K562 (cell line): Measurements from ENCODE around the gene MMP2. TPM values are rescaled to one million over a fixed set of nuclear protein-coding genes. Genes with fewer than 3 reads are reported as not detected.

Experiments
- ATAC-seq: fragments of 200-7000 bp; cut with Tn5 transposase; 3 replicates; pipeline ENCODE4 v1.9.1; 2020; ENCODE audit warnings: moderate library complexity
- BruUV-seq: library from RNA; stranded (reverse); fragments of 400-500 nt; replicated peaks from 2 replicates; lab custom pipeline; 2021; lab: Mats Ljungman, UMichigan
- CTCF ChIA-PET: fragments of 300-600 bp; formaldehyde crosslinking; extraction: SDS; loops from one replicate; lab custom pipeline; 2021; ENCODE audit warnings: low intra/inter-chr PET ratio; lab: Yijun Ruan, JAX
- POLR2A ChIA-PET: fragments of 300-600, 350-650 bp; sonication (Branson Sonifier 250); formaldehyde crosslinking; extraction: SDS; loops from one replicate; lab custom pipeline; 2021; ENCODE audit warnings: antibody characterized with exemption, inconsistent platforms; lab: Yijun Ruan, JAX
- DNase-seq, 4 experiments: peaks; one replicate each; pipeline versions ENCODE4 v3.0.0 to v3.0.0-alpha.2; 2011 to 2018; ENCODE audit warnings: low spot score in 3 of 4, mixed read lengths in 3 of 4; ENCODE audit errors: extremely low read depth in 1 of 4
- FAIRE-seq: peaks from 2 replicates; lab custom pipeline; 2011; peaks lifted over from hg19 to GRCh38; lab: Jason Lieb, UNC
- H2AFZ ChIP-seq: 2 replicates; pipeline ENCODE4 v1.6.0; 2011; ENCODE audit warnings: low read depth, low read length, control low read depth, inconsistent platforms
- H3K27ac ChIP-seq: fragments of 200-600 bp; 3 replicates; pipeline ENCODE4 v1.8.0; 2011; ENCODE audit warnings: low read depth, mild to moderate bottlenecking, control low read depth, inconsistent platforms, low read length, moderate library complexity, mixed read lengths; ENCODE audit errors: extremely low read depth
- H3K27me3 ChIP-seq, 2 experiments: fragments of 300-600 bp in 1 of 2; 2 replicates in 1 of 2; 3 replicates in 1 of 2; pipeline versions ENCODE4 v1.6.0 to v1.8.0; 2011; ENCODE audit warnings: inconsistent platforms in 2 of 2, low read length in 2 of 2, mild to moderate bottlenecking in 1 of 2, mixed read lengths in 1 of 2, moderate library complexity in 1 of 2; ENCODE audit not compliant: control insufficient read depth in 2 of 2, insufficient read depth in 2 of 2
- H3K36me3 ChIP-seq: fragments of 300-600 bp; 3 replicates; pipeline ENCODE4 v1.8.0; 2011; ENCODE audit warnings: mild to moderate bottlenecking, low read length, inconsistent platforms; ENCODE audit not compliant: control insufficient read depth, insufficient read depth
- H3K4me1 ChIP-seq, 2 experiments: fragments of 200-600 bp in 1 of 2; replicated peaks in 1 of 2; 2 replicates in 1 of 2; 3 replicates in 1 of 2; pipeline versions ENCODE4 v1.5.1 to v1.8.0; 2011; ENCODE audit warnings: inconsistent platforms in 2 of 2, low read length in 2 of 2, mild to moderate bottlenecking in 1 of 2, mixed read lengths in 1 of 2, moderate library complexity in 1 of 2; ENCODE audit not compliant: control insufficient read depth in 2 of 2, insufficient read depth in 2 of 2
- H3K4me2 ChIP-seq: 2 replicates; pipeline ENCODE4 v1.6.1; 2011; ENCODE audit warnings: low read length, control low read depth, inconsistent platforms, mixed read lengths; ENCODE audit not compliant: insufficient read depth
- H3K4me3 ChIP-seq: fragments of 200-600 bp; sonication (generic), shearing (Covaris generic); 2 replicates; pipeline ENCODE4 v1.5.1; 2016; ENCODE audit warnings: control low read depth, inconsistent platforms
- H3K79me2 ChIP-seq: fragments of 200-600 bp; 3 replicates; pipeline ENCODE4 v1.8.0; 2011; ENCODE audit warnings: low read length, inconsistent platforms; ENCODE audit not compliant: control insufficient read depth, insufficient read depth
- H3K9ac ChIP-seq, 2 experiments: 2 replicates each; pipeline versions ENCODE4 v1.6.0 to v1.6.1; 2011; ENCODE audit warnings: low read depth in 2 of 2, low read length in 2 of 2, control low read depth in 1 of 2, inconsistent platforms in 1 of 2, mild to moderate bottlenecking in 1 of 2, mixed read lengths in 1 of 2; ENCODE audit not compliant: insufficient read depth in 1 of 2
- H3K9me1 ChIP-seq: one replicate; pipeline ENCODE4 v1.6.0; 2011; ENCODE audit warnings: inconsistent platforms, mild to moderate bottlenecking, low read length, moderate library complexity; ENCODE audit not compliant: control insufficient read depth, insufficient read depth
- H3K9me3 ChIP-seq: replicated peaks from 2 replicates; pipeline ENCODE4 v1.5.1; 2011; ENCODE audit warnings: low read depth, low read length, inconsistent platforms; ENCODE audit not compliant: control insufficient read depth, insufficient read depth
- H4K20me1 ChIP-seq: replicated peaks from 2 replicates; pipeline ENCODE4 v1.6.1; 2011; ENCODE audit warnings: low read length, inconsistent platforms, mixed read lengths; ENCODE audit not compliant: control insufficient read depth, insufficient read depth
- EHMT2 ChIP-seq: fragments of 450-650 bp; IDR thresholded peaks from 2 replicates; pipeline ENCODE4 v1.6.1; 2018; ENCODE audit warnings: antibody characterized with exemption
- RBM17 ChIP-seq: fragments of 200-400 bp; formaldehyde crosslinking; IDR thresholded peaks from 2 replicates; pipeline ENCODE4 v1.6.1; 2017; ENCODE audit warnings: low read depth, mild to moderate bottlenecking, low read length, borderline replicate concordance
- SMARCE1 ChIP-seq: fragments of 450-650 bp; IDR thresholded peaks from 2 replicates; pipeline ENCODE4 v1.7.1; 2016; ENCODE audit warnings: mild to moderate bottlenecking
- WGBS: fragments of 100-300 bp; shearing (Covaris generic); methylation state at CpG from one replicate; pipeline ENCODE4 v1.1.6; 2016; ENCODE audit warnings: low coverage, mixed read lengths; ENCODE audit not compliant: insufficient coverage; ENCODE audit errors: missing lambda C conversion rate; 5-methylcytosine and 5-hydroxymethylcytosine counted together
- in situ Hi-C: fragments of 300-500 bp; cut with MboI; formaldehyde crosslinking; loops from 4 replicates; pipeline ENCODE4 v1.15.0; 2018; ENCODE audit warnings: inconsistent platforms, mixed read lengths
- intact Hi-C: fragments of 100-400 bp; cut with micrococcal nuclease; formaldehyde crosslinking; loops from 2 replicates; pipeline ENCODE4 v1.14.2; 2022
- polyA plus RNA-seq, 8 experiments: library from polyadenylated mRNA; depleted of rRNA in 4 of 8; stranded (reverse) in 5 of 8; unstranded in 3 of 8; fragments of >200 nt; fragmentation: Nextera tagmentation in 2 of 8; fragmentation: Illumina TruSeq in 1 of 8; extraction: Ambion mirVana in 2 of 8; extraction: Trizol in 1 of 8; gene quantifications; 2 replicates each; pipeline versions ENCODE4 v1.2.1 to v1.2.3, GENCODE V29; 2011 to 2014; ENCODE audit warnings: inconsistent platforms in 1 of 8, missing spikeins in 1 of 8
- total RNA-seq, 7 experiments: library from RNA; depleted of rRNA in 6 of 7; stranded (reverse); fragments of >200 nt in 6 of 7; fragmentation: Illumina TruSeq in 2 of 7; extraction: Trizol in 2 of 7; gene quantifications; 2 replicates each; pipeline versions ENCODE4 v1.2.1 to v1.2.3, GENCODE V29; 2011 to 2021; ENCODE audit warnings: low replicate concordance in 1 of 7
- TF ChIP-seq, protein P1 (sequence below): fragments of 450-650 bp; formaldehyde crosslinking; IDR thresholded peaks from 2 replicates; pipeline ENCODE4 v1.4.0; 2022; ENCODE audit warnings: missing genetic modification characterization
- TF ChIP-seq, protein P2 (sequence below): sonication (generic); IDR thresholded peaks from 2 replicates; pipeline ENCODE4 v1.6.1; 2016

The MMP2 gene
- total and polyA plus RNA-seq, 9 of the 15 experiments (the other 6 are each of a cell fraction or from before 2014, with no cell fraction given) = 0.05 to 0.53 TPM; not detected in 7

DNA sequence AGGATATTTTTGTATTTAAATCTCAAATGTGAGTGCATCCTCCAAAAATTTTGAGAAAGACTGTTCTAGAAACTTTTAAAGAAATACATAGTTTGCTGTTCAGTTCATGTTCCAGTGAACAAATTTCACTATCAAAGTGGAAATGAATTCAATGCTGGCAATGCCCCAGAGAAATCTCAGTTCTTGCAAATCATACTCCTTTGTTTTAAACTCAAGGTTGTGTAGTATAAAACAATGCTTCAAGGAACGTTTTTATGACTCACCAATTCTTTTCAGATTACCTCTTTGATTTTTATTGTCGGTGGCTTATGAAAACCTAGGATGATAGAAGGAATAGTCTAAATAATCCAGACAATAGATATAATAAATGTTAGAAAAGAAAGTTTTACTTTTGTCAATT, 47.4 kb downstream of the MMP2 start:
- WGBS = 0% methylated on average over 2 of the region's 2 CpGs
- Histone ChIP-seq H3K9me3 (no peaks in the 10 kb centered on the region), H3K36me3 (no peaks in the 10 kb centered on the region), H3K4me1 (no peaks in the 10 kb centered on the region), H2AFZ (no peak overlapping the region), H3K27me3 (no peaks in the 10 kb centered on the region), H3K27ac (no peak overlapping the region), H3K4me2 (no peak overlapping the region), H4K20me1 (no peaks in the 10 kb centered on the region), H3K4me3 (no peak overlapping the region), H3K9me1 (no peaks in the 10 kb centered on the region), H3K79me2 (no peaks in the 10 kb centered on the region), H3K9ac (no peak overlapping the region)
- CTCF ChIA-PET = no interaction called here
- DNase-seq = no peak
- TF ChIP-seq, protein P1, sequence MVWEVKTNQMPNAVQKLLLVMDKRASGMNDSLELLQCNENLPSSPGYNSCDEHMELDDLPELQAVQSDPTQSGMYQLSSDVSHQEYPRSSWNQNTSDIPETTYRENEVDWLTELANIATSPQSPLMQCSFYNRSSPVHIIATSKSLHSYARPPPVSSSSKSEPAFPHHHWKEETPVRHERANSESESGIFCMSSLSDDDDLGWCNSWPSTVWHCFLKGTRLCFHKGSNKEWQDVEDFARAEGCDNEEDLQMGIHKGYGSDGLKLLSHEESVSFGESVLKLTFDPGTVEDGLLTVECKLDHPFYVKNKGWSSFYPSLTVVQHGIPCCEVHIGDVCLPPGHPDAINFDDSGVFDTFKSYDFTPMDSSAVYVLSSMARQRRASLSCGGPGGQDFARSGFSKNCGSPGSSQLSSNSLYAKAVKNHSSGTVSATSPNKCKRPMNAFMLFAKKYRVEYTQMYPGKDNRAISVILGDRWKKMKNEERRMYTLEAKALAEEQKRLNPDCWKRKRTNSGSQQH (CRISPR knock-in tag) = no peak
- no peak for TF ChIP-seq RBM17
- TF ChIP-seq EHMT2 = no peak
- TF ChIP-seq, protein P2, sequence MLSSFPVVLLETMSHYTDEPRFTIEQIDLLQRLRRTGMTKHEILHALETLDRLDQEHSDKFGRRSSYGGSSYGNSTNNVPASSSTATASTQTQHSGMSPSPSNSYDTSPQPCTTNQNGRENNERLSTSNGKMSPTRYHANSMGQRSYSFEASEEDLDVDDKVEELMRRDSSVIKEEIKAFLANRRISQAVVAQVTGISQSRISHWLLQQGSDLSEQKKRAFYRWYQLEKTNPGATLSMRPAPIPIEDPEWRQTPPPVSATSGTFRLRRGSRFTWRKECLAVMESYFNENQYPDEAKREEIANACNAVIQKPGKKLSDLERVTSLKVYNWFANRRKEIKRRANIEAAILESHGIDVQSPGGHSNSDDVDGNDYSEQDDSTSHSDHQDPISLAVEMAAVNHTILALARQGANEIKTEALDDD = no peak
- TF ChIP-seq SMARCE1 = no peak
- no TSS peak for BruUV-seq
- POLR2A ChIA-PET = no interaction called here
- in situ Hi-C loops (no loop called here), intact Hi-C loops (no loop called here)
- ATAC-seq = no peak
- FAIRE-seq = no peak
